Measurements from ENCODE around the gene RND3. TPM values are rescaled to one million over a fixed set of nuclear protein-coding genes. Genes with fewer than 3 reads are reported as not detected.

The RND3 gene
- total RNA-seq, 2 experiments from 2014 or later, result not detected

DNA sequence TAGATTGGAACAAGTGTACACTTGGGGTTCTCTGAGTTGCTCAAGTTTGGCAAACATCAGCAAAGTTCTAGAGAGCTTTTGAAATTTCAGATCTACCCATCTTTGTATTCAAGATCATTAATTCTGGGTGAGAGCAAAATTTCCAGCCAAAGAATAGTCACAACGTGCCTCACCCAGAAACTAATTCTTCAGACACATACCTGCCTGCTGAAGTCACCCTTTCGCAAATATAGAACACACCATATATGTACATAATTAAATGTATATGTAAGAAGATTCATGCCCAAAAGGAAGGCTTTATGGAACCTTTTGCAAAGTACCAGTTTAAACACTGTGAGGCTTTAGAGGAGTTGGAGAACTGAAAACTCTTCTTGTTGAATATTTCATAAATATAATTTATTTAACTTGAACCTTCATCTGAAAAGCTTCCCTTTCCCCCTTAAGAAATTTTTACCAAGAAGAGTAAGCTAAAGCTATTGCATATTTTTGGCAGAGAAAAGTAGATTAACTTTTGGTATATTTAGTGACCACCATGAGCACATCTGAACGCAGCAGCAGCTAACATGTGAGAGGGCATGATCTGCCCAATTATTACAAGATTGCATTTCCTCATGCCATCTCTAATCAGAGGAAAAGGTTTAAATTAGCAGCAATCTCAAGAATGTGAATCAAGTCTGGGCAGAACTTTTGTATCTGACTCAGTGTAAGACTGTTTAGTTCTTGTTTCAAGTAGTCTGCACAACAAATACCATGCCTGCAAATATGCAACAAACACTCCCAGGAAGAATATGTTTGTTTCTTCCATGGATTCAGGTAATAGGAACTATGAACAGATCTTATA lies 8.2 kb downstream of the RND3 start:
- H3K36me3 Mint-ChIP-seq (ENCODE audit: low read depth), result no peaks in the 10 kb centered on the region
- POLR2A ChIA-PET, result no interaction called here
- CTCF ChIA-PET, result interaction anchor here (1.6 kb wide), 1 partner anchor 10 kb away, joined by 3 read pairs; no protein-coding TSS in a partner anchor
- H3K4me3 Mint-ChIP-seq, result no peak overlapping the region
- no peaks in the 10 kb centered on the region for H3K9me3 Mint-ChIP-seq (ENCODE audit: low read depth)
- peaks cover 13% of the 10 kb centered on the region for H3K27me3 Mint-ChIP-seq
- H3K4me1 Mint-ChIP-seq, result no peaks in the 10 kb centered on the region
- intact Hi-C loops (cut with DNase I, micrococcal nuclease), result no loop called here
- no peak for ATAC-seq
- DNase-seq, result no peak
- no peak overlapping the region for H3K27ac Mint-ChIP-seq

DNA sequence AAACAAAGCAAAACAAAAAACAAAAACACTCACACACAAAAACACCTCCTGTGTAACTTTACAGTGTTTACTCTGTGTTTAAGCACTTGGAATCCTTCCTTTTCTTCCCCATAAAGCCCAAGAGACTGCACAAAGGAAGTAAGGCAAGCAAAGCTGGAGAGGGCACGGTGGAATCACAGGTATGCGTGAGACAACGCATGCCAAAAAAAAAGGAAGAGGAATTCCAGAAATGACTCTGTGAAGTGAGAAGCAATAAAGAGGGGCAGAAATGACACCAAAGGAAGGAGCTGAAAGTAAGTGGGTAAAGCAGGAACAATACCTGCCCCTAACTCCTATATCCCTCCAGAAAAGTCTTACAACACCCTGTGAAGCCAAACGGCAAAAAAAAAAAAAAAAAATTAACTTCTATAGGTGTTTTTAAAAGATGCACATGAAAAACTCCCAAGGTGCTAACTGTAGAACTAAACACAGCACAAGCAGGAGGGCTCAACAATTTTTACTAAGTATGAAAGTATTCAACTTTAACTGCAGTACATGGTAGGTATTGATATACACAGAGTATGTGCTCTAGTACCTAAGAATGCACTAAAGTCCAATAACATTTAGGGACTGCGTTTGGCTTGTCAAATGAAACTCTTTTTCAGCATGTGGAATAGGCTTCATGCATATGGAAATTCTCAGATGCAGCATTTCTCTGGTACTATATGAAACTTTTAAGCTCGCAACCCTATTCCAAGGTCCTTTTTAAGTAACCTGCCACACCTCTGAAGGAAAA lies 9.1 kb downstream of the RND3 start:
- DNase-seq (no peak), ATAC-seq (no peak)
- Mint-ChIP-seq H3K27ac (no peak overlapping the region), H3K36me3 (ENCODE audit: low read depth) (no peaks in the 10 kb centered on the region), H3K9me3 (ENCODE audit: low read depth) (no peaks in the 10 kb centered on the region), H3K27me3 (peaks cover 9% of the 10 kb centered on the region), H3K4me1 (no peaks in the 10 kb centered on the region), H3K4me3 (no peak overlapping the region)
- POLR2A ChIA-PET, result no interaction called here
- intact Hi-C loops (cut with DNase I, micrococcal nuclease), result no loop called here
- CTCF ChIA-PET, result interaction anchor here (1.6 kb wide), 1 partner anchor 9 kb away, joined by 3 read pairs; no protein-coding TSS in a partner anchor

DNA sequence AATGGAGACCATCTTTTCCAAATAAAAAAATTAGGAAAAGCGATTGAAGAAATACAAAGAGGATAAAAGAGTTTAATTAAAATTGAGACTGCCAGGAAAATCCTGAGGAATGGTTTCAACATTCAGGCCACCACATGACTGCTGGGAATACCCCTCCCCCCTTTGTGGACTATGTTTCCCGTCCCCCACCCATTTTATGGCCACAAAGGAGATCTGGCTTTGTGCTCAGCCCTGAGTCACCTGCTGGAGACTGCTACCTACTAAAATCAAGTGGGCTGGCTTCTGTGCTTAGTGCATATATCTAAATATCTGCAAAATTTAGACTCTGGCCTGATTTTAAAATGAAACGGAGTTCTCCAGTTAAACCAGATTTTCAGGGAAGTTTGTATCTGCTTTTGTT lies 10.1 kb downstream of the RND3 start:
- POLR2A ChIA-PET, result no interaction called here

DNA sequence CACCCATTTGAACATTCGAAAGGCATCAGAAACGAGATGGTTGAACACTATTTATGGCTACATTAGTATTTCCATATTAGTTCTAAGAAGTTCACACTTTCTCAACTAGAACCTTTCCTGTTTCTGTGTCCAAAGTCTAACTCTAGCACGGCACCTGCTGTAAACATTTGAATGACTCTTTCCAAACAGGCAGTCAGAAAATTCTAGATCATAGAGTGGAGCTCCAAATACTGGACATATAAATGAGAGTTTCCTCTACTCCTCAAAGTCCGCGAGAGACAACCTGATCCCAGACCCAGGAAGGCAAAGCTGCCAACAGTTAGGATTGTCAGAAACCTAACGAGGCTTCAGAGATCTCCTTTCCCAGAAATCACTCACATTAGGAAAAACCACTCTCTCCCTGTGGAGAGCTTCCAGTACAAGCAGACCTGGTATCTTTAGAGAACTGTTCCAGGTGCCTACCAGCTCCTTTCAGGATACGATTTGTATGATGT lies 10.6 kb downstream of the RND3 start:
- no peak for ATAC-seq
- no peaks in the 10 kb centered on the region for H3K4me1 Mint-ChIP-seq
- no peaks in the 10 kb centered on the region for H3K36me3 Mint-ChIP-seq (ENCODE audit: low read depth)
- H3K4me3 Mint-ChIP-seq, result no peak overlapping the region
- DNase-seq, result no peak
- CTCF ChIA-PET, result no interaction called here
- peaks cover 3% of the 10 kb centered on the region for H3K27me3 Mint-ChIP-seq
- no peak overlapping the region for H3K27ac Mint-ChIP-seq
- intact Hi-C loops (cut with DNase I, micrococcal nuclease), result no loop called here
- POLR2A ChIA-PET, result no interaction called here
- no peaks in the 10 kb centered on the region for H3K9me3 Mint-ChIP-seq (ENCODE audit: low read depth)

More for the DNA sequence above, 10.1 kb downstream of the RND3 start:
- CTCF ChIA-PET, result no interaction called here
- Mint-ChIP-seq H3K9me3 (ENCODE audit: low read depth) (no peaks in the 10 kb centered on the region), H3K36me3 (ENCODE audit: low read depth) (no peaks in the 10 kb centered on the region), H3K27ac (no peak overlapping the region), H3K27me3 (peaks cover 3% of the 10 kb centered on the region), H3K4me1 (no peaks in the 10 kb centered on the region), H3K4me3 (no peak overlapping the region)
- intact Hi-C loops (cut with DNase I, micrococcal nuclease), result no loop called here
- DNase-seq, result no peak
- ATAC-seq, result no peak

DNA sequence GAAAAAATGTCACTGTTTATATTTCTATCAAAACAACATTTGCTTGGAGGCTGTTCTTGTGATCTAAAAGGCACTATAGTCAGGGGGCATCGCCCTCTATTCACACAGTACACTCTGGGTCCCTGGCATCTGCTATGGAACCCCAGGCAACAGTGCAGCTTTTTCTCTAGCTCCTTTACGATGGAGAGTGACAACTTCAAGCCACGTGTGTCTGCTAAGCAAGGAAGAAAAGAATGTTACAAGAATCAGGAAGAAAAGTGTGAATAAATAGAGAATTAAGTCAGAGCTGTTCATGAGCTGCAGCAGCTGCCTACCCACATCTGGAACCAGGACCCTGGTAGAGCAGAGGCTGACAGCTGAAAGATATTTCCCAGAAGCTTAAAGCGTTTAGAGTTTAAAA lies 11.2 kb downstream of the RND3 start:
- Mint-ChIP-seq H3K36me3 (ENCODE audit: low read depth) (no peaks in the 10 kb centered on the region), H3K27ac (no peak overlapping the region), H3K9me3 (ENCODE audit: low read depth) (no peaks in the 10 kb centered on the region), H3K4me1 (no peaks in the 10 kb centered on the region), H3K27me3 (peaks cover 3% of the 10 kb centered on the region), H3K4me3 (no peak overlapping the region)
- intact Hi-C loops (cut with DNase I, micrococcal nuclease), result no loop called here
- POLR2A ChIA-PET, result no interaction called here
- CTCF ChIA-PET, result no interaction called here
- no peak for ATAC-seq
- DNase-seq, result no peak

DNA sequence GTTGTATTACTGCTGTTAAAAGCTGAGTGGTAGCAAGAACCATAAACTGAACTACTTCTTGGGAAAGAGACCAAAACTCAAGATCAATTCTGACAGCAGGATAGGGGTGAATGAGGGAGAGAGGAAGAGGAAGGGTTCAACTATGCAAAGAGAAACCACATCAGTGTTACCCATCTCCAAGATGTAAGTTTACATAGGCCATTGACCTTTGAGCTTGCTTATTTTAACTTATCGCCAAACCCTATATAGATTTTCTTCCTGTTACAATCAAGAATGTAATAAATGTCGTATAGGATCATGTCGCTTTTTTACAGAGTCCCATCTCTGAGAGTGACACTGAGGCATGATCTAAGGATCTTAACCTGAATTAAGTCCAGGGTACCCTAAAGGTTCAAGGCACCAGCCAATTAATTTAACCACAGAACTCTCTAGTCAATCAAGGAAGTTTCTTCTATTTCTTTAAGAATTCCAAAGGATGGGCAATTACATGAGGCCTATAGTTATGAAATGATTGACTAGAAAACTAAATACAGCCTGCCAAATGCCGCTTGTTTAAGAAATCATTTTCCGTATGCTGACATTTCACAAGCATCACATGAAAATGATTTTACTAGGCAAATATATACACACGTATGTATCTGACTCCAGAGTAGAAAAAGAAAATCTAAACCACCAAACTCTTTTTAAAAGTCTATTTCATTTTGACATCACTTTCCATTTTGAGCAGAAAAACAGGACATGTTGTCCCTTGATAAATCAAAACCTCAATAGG lies 11.8 kb downstream of the RND3 start:
- H3K36me3 Mint-ChIP-seq (ENCODE audit: low read depth), result no peaks in the 10 kb centered on the region
- ATAC-seq (no peak), DNase-seq (no peak)
- intact Hi-C loops (cut with DNase I, micrococcal nuclease), result no loop called here
- no peaks in the 10 kb centered on the region for H3K9me3 Mint-ChIP-seq (ENCODE audit: low read depth)
- no peaks in the 10 kb centered on the region for H3K4me1 Mint-ChIP-seq
- no peak overlapping the region for H3K4me3 Mint-ChIP-seq
- H3K27me3 Mint-ChIP-seq, result peaks cover 3% of the 10 kb centered on the region
- POLR2A ChIA-PET, result no interaction called here
- no peak overlapping the region for H3K27ac Mint-ChIP-seq
- CTCF ChIA-PET, result no interaction called here

DNA sequence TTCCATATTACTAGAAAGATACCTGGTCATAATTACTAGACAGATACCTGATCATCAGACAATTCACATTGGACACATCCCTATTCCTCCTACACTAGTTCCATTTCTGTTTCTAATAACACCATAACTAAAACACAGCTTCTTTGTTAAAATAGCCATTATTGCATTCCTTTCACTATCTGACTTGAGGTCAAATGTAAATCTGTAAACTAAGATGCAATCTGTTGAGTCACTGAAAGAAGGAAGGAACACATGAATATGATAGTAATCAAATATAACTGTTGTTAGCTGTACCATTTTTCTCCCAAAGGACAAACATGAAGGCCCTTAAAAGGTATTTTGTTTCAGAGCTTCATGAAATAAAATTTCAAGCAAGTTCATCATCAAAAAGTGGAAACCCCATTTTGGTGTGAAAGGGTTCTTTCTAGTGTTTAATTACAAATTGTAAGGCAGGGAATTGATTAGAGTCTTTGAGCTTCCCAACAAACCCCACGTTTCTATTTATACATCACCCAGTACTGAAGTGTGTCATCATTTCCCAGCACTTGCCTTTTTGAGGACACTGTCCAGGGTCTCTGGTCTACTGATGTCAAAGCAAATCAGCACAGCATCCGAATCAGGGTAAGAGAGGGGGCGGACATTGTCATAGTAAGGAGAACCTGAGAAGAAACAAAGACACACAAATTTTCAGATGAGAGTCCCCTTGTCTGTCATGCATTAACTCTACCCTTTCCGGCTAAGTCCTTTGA lies 13.0 kb downstream of the RND3 start:
- POLR2A ChIA-PET, result no interaction called here
- no peak overlapping the region for H3K27ac Mint-ChIP-seq
- no peak overlapping the region for H3K4me3 Mint-ChIP-seq
- peaks cover 2% of the 10 kb centered on the region for H3K27me3 Mint-ChIP-seq
- CTCF ChIA-PET, result no interaction called here
- ATAC-seq (no peak), DNase-seq (no peak)
- intact Hi-C loops (cut with DNase I, micrococcal nuclease), result no loop called here
- no peaks in the 10 kb centered on the region for H3K4me1 Mint-ChIP-seq
- H3K9me3 Mint-ChIP-seq (ENCODE audit: low read depth), result no peaks in the 10 kb centered on the region
- H3K36me3 Mint-ChIP-seq (ENCODE audit: low read depth), result no peaks in the 10 kb centered on the region

DNA sequence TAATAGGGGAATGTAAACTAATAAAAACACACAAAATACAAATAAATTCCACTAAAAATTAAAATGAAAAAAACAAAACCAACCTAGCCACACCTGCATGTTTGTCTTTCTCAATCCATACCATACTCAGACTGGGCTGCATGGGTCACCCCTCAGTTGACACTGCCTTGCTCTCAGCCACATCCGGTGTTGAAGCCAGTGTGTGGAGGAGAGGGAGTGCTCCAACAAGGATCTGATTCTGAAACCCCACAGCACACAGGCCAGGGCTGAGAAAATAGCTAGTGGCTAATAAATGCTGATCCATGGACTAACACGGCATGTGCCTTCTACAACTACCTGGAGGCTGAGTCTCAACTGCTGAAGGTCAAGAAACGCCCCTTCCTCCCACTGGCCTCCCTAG lies 13.7 kb downstream of the RND3 start:
- intact Hi-C loops (cut with DNase I, micrococcal nuclease), result no loop called here
- DNase-seq (no peak), ATAC-seq (no peak)
- Mint-ChIP-seq H3K36me3 (ENCODE audit: low read depth) (no peaks in the 10 kb centered on the region), H3K4me1 (no peaks in the 10 kb centered on the region), H3K27ac (no peak overlapping the region), H3K4me3 (no peak overlapping the region), H3K27me3 (peaks cover 2% of the 10 kb centered on the region), H3K9me3 (ENCODE audit: low read depth) (no peaks in the 10 kb centered on the region)
- ChIA-PET POLR2A (no interaction called here), CTCF (no interaction called here)

DNA sequence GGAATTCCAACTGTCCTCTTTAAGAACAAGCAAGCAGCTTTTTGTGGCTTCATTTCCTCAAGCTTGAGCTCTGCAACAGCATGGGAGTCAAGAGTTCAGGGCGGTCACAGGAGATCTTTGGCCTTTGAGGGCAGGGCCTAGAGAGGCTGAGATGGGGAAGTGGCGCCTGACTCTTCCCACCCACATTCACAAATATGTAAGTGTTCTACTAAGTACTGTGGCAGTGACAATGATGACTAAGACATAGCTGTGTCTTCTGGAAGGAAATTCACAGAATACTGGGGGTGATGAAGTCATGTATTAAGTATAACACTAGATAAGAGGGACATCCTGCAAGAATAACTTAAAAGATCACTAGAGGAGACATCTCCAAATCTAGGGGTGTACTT lies 15.0 kb downstream of the RND3 start:
- intact Hi-C loops (cut with DNase I, micrococcal nuclease), result no loop called here
- no peak overlapping the region for H3K27ac Mint-ChIP-seq
- H3K9me3 Mint-ChIP-seq (ENCODE audit: low read depth), result no peaks in the 10 kb centered on the region
- CTCF ChIA-PET, result no interaction called here
- POLR2A ChIA-PET, result no interaction called here
- H3K4me3 Mint-ChIP-seq, result no peak overlapping the region
- no peak for ATAC-seq
- H3K36me3 Mint-ChIP-seq (ENCODE audit: low read depth), result no peaks in the 10 kb centered on the region
- H3K4me1 Mint-ChIP-seq, result no peaks in the 10 kb centered on the region
- DNase-seq, result no peak
- H3K27me3 Mint-ChIP-seq, result peaks cover 2% of the 10 kb centered on the region

DNA sequence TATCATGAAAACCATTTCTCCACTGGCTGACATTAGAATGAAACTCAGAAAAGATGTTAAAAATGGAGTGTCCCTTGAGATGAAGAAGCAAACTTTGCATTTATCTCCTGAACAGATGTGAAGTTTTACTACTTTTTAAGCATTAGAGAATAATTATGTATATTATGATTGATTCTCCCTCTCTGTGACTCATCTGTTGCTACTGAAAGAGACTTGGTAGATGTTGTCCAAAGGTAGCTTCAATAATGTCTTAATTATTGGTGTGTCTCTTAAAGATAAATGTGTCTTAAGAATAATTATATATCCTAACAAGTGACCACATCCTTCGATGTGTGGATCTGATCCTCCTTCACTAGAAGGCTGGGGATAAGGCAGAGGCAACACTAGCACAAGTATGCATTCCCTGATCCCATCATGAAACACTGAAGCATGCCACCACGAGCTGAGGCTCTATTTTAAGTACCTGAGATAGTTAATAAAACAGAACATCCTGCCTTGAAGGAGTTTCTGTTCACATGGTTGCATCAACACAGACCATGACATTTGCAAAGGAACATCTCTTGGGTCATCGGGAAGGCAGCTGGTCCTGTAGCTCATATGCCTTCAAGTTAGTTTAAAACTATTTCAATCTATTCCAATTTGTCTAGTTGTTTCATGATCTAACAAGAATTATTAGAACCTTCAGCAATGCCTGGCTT lies 15.5 kb downstream of the RND3 start:
- intact Hi-C loops (cut with DNase I, micrococcal nuclease), result no loop called here
- H3K4me1 Mint-ChIP-seq, result no peaks in the 10 kb centered on the region
- no peak overlapping the region for H3K4me3 Mint-ChIP-seq
- no peaks in the 10 kb centered on the region for H3K9me3 Mint-ChIP-seq (ENCODE audit: low read depth)
- CTCF ChIA-PET, result no interaction called here
- no peak overlapping the region for H3K27ac Mint-ChIP-seq
- no peak for DNase-seq
- peaks cover 2% of the 10 kb centered on the region for H3K27me3 Mint-ChIP-seq
- no peaks in the 10 kb centered on the region for H3K36me3 Mint-ChIP-seq (ENCODE audit: low read depth)
- no peak for ATAC-seq
- POLR2A ChIA-PET, result no interaction called here

DNA sequence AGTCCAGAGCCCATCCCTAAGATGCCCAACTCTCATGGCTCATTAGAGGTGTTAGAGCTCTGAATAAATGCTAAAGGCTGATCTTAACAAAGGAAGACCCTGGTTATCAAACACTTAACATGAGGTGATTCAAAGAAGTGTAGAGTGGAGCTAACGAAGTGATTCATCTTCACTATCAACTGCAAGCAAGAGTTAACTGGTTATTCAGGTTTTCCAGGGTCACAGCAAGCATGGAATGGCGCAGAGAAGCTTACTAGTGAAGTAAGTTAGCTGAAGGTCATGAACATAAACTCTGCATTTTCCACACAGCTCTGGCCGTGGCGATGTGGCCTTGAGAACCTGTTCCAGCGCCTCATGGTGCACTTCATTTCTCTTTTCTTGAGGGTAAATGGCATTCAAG lies 17.0 kb downstream of the RND3 start:
- ChIA-PET POLR2A (no interaction called here), CTCF (interaction anchor here (0.6 kb wide), 1 partner anchor 1110 kb away, joined by 3 read pairs; no protein-coding TSS in a partner anchor)
- Mint-ChIP-seq H3K27ac (no peak overlapping the region), H3K9me3 (ENCODE audit: low read depth) (no peaks in the 10 kb centered on the region), H3K4me1 (no peaks in the 10 kb centered on the region), H3K4me3 (no peak overlapping the region), H3K27me3 (no peaks in the 10 kb centered on the region), H3K36me3 (ENCODE audit: low read depth) (no peaks in the 10 kb centered on the region)
- DNase-seq (no peak), ATAC-seq (no peak)
- intact Hi-C loops (cut with DNase I, micrococcal nuclease), result no loop called here
